ENCODE results near the gene DCXR. TPM values are rescaled to one million over a fixed set of nuclear protein-coding genes. Genes with fewer than 3 reads are reported as not detected.

Gene DCXR
- total and polyA plus RNA-seq, 2 experiments from 2014 or later = 70.2 to 75.8 TPM

DNA sequence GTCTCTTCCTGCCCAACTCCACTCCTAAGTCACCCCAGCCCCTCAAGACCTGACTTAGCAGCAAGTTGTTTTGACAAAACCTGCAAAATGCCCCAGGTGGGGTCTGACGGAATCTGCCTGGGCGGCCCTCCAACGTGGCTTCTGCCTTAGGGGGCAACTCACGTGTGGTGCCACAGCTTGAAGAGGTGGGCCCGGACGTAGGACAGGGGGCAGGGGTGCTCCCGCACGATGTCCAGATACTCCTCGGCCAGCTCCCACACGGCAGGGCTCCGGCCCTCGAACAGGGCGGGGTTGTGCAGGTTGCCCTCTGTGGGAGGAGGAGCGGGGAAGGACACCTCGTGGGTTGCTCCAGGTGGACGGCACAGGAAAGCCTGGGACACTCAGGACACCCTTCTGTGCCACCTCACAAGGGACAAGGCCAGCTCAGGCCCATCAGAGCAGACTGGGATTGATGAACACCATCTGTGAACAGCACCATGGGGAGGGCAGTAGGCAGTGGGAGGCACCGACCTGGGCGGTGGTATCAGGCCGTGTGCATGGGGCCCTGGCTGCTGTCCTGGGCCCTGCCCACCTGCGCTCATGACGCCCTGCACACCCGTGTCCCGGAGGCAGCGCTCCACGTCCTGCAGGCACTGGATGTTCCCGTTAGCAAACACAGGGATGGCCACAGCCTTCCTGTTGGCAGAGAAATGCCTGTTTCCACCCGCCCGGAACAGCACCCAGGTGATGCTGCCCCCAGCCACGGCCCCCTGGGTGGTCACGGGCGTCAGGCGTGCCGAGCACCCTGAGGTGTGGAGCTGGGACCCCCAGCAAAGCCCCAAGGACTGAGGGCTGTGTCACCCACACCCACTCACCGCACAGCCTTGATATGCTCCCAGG, 23.8 kb upstream of the DCXR start:
- Histone ChIP-seq H3K27me3 (replicated peaks; ENCODE audit: insufficient read depth) (no peaks in the 10 kb centered on the region), H3K79me2 (ENCODE audit: insufficient read depth) (peaks cover 35% of the 10 kb centered on the region), H3K9me3 (ENCODE audit: low read depth) (no peaks in the 10 kb centered on the region), H3K27ac (no peak overlapping the region), H3K9ac (no peak overlapping the region), H3K4me1 (ENCODE audit: insufficient read depth) (peaks cover 3% of the 10 kb centered on the region; the same call in 1 of the 2 replicates), H3K36me3 (ENCODE audit: low read depth) (no peaks in the 10 kb centered on the region), H2AFZ (no peak overlapping the region), H3F3A (ENCODE audit: insufficient read depth) (no peaks in the 10 kb centered on the region), H3K9me2 (ENCODE audit: insufficient read depth) (no peaks in the 10 kb centered on the region), H3K4me3 (no peak overlapping the region), H4K20me1 (ENCODE audit: insufficient read depth) (no peaks in the 10 kb centered on the region), H3K4me2 (ENCODE audit: unreplicated experiment) (no peak overlapping the region)
- in situ Hi-C loops (cut with MboI) = no loop called here
- WGBS, 2 experiments (ENCODE audit: low coverage in 1 of 2, low lambda C conversion rate in 2 of 2, missing lambda C conversion rate in 2 of 2) = 87 to 89% methylated on average over 34 of the region's 34 CpGs
- TF ChIP-seq EZH2phosphoT487 (IDR thresholded peaks at IDR 0.05; ENCODE audit: insufficient read depth, low read depth) (no peak), EZH2 (IDR thresholded peaks at IDR 0.05; ENCODE audit: insufficient read depth, poor library complexity, severe bottlenecking) (no peak)
- DNase-seq = no peak

DNA sequence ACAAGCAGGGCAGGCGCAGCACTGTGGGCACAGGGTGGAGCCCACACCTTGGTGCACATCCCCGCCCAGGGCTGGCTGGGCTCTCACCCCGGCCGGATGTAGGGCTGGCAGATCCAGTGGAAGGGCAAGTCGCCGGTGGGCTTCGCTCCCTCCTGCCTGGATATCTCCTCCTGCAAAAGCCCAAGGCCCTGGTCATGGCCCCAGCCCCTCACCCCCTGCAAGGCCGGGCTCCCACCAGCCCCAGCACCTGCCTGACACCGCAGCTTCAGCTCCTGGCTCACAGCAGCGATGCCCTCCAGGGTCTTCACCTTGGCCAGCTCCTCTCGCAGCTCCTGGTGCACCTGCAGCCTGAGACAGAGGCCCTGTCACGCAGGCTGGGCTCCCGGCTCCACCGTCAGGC, 23.1 kb upstream of the DCXR start:
- in situ Hi-C loops (cut with MboI) = no loop called here
- Histone ChIP-seq H2AFZ (no peak overlapping the region), H3K27ac (no peak overlapping the region), H3K9me3 (ENCODE audit: low read depth) (no peaks in the 10 kb centered on the region), H3K4me1 (ENCODE audit: insufficient read depth) (peaks cover 3% of the 10 kb centered on the region; the same call in 1 of the 2 replicates), H3K36me3 (ENCODE audit: low read depth) (no peaks in the 10 kb centered on the region), H3K27me3 (replicated peaks; ENCODE audit: insufficient read depth) (no peaks in the 10 kb centered on the region), H4K20me1 (ENCODE audit: insufficient read depth) (no peaks in the 10 kb centered on the region), H3K4me3 (no peak overlapping the region), H3K9me2 (ENCODE audit: insufficient read depth) (no peaks in the 10 kb centered on the region), H3K9ac (no peak overlapping the region), H3K79me2 (ENCODE audit: insufficient read depth) (peaks cover 29% of the 10 kb centered on the region), H3K4me2 (ENCODE audit: unreplicated experiment) (no peak overlapping the region), H3F3A (ENCODE audit: insufficient read depth) (no peaks in the 10 kb centered on the region)
- no peak for DNase-seq
- 93% methylated on average over 13 to 14 of the region's 14 CpGs for WGBS, 2 experiments (ENCODE audit: low coverage in 1 of 2, low lambda C conversion rate in 2 of 2, missing lambda C conversion rate in 2 of 2)
- TF ChIP-seq EZH2 (IDR thresholded peaks at IDR 0.05; ENCODE audit: insufficient read depth, poor library complexity, severe bottlenecking) (no peak), EZH2phosphoT487 (IDR thresholded peaks at IDR 0.05; ENCODE audit: insufficient read depth, low read depth) (no peak)

DNA sequence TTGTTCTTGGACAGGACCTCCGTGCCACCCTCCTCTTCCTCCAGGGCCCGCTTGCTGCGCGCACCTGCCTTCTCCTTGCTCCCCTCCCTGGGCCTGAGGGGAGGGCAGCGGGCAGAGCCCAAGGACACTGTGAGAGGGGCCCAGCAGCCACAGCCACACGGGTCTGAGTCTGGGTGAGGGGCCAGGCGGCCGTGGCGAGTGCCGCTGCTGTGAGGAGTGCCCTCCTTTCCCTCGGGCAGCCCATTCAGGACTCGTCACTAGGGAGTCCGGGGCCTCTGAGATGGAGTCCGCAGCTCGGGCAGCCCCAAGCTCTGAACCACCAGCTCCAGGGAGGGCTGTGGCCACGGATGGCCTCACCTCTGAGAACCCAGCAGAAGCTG, 22.5 kb upstream of the DCXR start:
- DNase-seq = no peak
- H3K36me3 ChIP-seq (ENCODE audit: low read depth) = no peaks in the 10 kb centered on the region
- H3K4me2 ChIP-seq (ENCODE audit: unreplicated experiment) = no peak overlapping the region
- no peaks in the 10 kb centered on the region for H3K9me2 ChIP-seq (ENCODE audit: insufficient read depth)
- no peak overlapping the region for H2AFZ ChIP-seq
- no peak overlapping the region for H3K27ac ChIP-seq
- no peak overlapping the region for H3K4me3 ChIP-seq
- no peaks in the 10 kb centered on the region for H3K9me3 ChIP-seq (ENCODE audit: low read depth)
- H3K9ac ChIP-seq = no peak overlapping the region
- H3K27me3 ChIP-seq (replicated peaks; ENCODE audit: insufficient read depth) = no peaks in the 10 kb centered on the region
- H4K20me1 ChIP-seq (ENCODE audit: insufficient read depth) = no peaks in the 10 kb centered on the region
- TF ChIP-seq EZH2phosphoT487 (IDR thresholded peaks at IDR 0.05; ENCODE audit: insufficient read depth, low read depth) = no peak
- no peak for TF ChIP-seq EZH2 (IDR thresholded peaks at IDR 0.05; ENCODE audit: insufficient read depth, poor library complexity, severe bottlenecking)
- peaks cover 3% of the 10 kb centered on the region; the same call in 1 of the 2 replicates for H3K4me1 ChIP-seq (ENCODE audit: insufficient read depth)
- WGBS, 2 experiments (ENCODE audit: low coverage in 1 of 2, low lambda C conversion rate in 2 of 2, missing lambda C conversion rate in 2 of 2) = 86 to 87% methylated on average over 15 to 16 of the region's 16 CpGs
- H3K79me2 ChIP-seq (ENCODE audit: insufficient read depth) = peaks cover 25% of the 10 kb centered on the region
- H3F3A ChIP-seq (ENCODE audit: insufficient read depth) = no peaks in the 10 kb centered on the region
- in situ Hi-C loops (cut with MboI) = no loop called here

DNA sequence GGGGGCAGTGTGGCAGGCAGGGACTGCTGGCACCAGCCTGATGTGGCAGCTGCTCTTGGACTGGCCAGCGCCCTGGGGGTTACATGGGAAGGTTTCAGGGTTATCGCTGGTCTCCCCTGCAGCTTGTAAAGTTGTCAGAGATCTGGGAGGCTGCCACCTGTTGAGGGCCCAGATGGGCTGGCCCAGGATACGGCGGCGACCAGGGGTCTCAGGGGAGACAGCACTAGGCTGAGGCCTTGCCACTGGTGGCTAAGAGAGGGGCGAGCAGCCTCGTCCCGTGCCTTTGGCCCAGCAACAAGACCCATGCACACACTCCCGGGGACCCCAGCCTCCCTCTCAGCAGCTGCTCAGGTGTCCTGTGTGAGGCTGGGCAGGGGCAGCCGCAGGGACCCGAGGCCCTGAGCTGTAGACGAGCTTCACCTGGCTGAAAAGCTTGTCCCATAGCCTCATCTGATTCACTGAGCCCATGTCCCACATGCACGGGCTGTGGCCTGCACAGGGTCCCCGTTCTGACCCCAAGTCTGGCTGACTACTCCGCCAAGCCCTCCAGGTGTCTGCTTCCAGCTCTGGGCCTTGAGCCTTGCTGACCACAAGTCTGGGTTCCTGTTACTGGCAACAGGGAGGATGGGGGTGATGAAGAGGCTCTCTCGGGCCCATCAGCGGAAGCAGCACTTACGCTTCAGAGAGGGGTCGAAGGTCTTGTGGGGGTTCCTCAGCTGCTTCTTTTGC, 21.9 kb upstream of the DCXR start:
- no peak for DNase-seq
- no peaks in the 10 kb centered on the region for H3K27me3 ChIP-seq (replicated peaks; ENCODE audit: insufficient read depth)
- no peak overlapping the region for H3K9ac ChIP-seq
- no peaks in the 10 kb centered on the region for H3K9me3 ChIP-seq (ENCODE audit: low read depth)
- H3K4me2 ChIP-seq (ENCODE audit: unreplicated experiment) = no peak overlapping the region
- H3F3A ChIP-seq (ENCODE audit: insufficient read depth) = no peaks in the 10 kb centered on the region
- no peak overlapping the region for H2AFZ ChIP-seq
- WGBS, 2 experiments (ENCODE audit: low coverage in 1 of 2, low lambda C conversion rate in 2 of 2, missing lambda C conversion rate in 2 of 2) = 65 to 72% methylated on average over 18 to 19 of the region's 19 CpGs
- no peak overlapping the region for H3K27ac ChIP-seq
- no peak overlapping the region for H3K4me3 ChIP-seq
- H3K79me2 ChIP-seq (ENCODE audit: insufficient read depth) = peaks cover 19% of the 10 kb centered on the region
- H3K36me3 ChIP-seq (ENCODE audit: low read depth) = no peaks in the 10 kb centered on the region
- TF ChIP-seq EZH2 (IDR thresholded peaks at IDR 0.05; ENCODE audit: insufficient read depth, poor library complexity, severe bottlenecking) (no peak), EZH2phosphoT487 (IDR thresholded peaks at IDR 0.05; ENCODE audit: insufficient read depth, low read depth) (no peak)
- H3K9me2 ChIP-seq (ENCODE audit: insufficient read depth) = no peaks in the 10 kb centered on the region
- in situ Hi-C loops (cut with MboI) = no loop called here
- peaks cover 3% of the 10 kb centered on the region; the same call in 1 of the 2 replicates for H3K4me1 ChIP-seq (ENCODE audit: insufficient read depth)
- H4K20me1 ChIP-seq (ENCODE audit: insufficient read depth) = no peaks in the 10 kb centered on the region
